Right lobe of liver (tissue), 4 donors: ENCODE data around the gene ABCC2.

Experiments
- POLR2A ChIP-seq: fragments of 450-650 bp; IDR thresholded peaks from one replicate; pipeline ENCODE4 v1.6.1; 2017; ENCODE audit warnings: antibody characterized with exemption, mild to moderate bottlenecking
- TF ChIP-seq, protein P1 (sequence below), 4 donors: fragments of 200-600 bp in 3 of 4; fragments of 450-650 bp in 1 of 4; IDR thresholded peaks; one replicate each; pipeline versions ENCODE4 v1.5.1 to v1.8.0; 2016 to 2022; ENCODE audit warnings: antibody characterized with exemption in 4 of 4, mild to moderate bottlenecking in 2 of 4
- donor health status: DM: no; HTN: no; CAD: no.
- donor health status: DM: no; HTN: no; CAD: no.
- donor health status: DM: no; HTN: yes; CAD: no.

DNA sequence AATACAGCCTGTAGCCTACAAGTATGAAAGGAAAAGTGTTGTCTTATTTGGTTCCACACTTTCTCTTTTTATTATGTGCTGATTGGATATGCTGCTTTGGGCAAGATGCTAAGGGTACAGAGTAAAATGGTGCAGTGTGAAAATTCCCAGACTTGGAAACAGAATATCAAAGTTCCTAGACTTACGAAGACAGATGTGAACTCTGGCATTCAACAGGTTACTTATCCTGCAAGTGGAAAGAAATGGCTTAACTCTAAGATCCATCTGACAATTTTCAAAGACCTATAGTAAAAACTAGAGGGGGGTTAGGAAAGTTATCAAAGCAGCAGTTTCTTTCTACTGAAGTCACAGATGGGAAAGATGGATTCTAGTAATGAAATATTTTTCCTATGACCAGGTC is 26.3 kb upstream of the ABCC2 start:
- TF ChIP-seq POLR2A = no peak
- TF ChIP-seq, protein P1, sequence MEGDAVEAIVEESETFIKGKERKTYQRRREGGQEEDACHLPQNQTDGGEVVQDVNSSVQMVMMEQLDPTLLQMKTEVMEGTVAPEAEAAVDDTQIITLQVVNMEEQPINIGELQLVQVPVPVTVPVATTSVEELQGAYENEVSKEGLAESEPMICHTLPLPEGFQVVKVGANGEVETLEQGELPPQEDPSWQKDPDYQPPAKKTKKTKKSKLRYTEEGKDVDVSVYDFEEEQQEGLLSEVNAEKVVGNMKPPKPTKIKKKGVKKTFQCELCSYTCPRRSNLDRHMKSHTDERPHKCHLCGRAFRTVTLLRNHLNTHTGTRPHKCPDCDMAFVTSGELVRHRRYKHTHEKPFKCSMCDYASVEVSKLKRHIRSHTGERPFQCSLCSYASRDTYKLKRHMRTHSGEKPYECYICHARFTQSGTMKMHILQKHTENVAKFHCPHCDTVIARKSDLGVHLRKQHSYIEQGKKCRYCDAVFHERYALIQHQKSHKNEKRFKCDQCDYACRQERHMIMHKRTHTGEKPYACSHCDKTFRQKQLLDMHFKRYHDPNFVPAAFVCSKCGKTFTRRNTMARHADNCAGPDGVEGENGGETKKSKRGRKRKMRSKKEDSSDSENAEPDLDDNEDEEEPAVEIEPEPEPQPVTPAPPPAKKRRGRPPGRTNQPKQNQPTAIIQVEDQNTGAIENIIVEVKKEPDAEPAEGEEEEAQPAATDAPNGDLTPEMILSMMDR (IDR thresholded peaks at IDR 0.05) = no peak
